PC-3 (cell line): ENCODE results near the gene RNF11. TPM values are rescaled to one million over a fixed set of nuclear protein-coding genes. Genes with fewer than 3 reads are reported as not detected.

Experiments used
- ATAC-seq: fragments of 200-7000 bp; cut with Tn5 transposase; 2 replicates; pipeline ENCODE4 v1.9.1; 2020; ENCODE audit warnings: mild to moderate bottlenecking, moderate library complexity
- BruUV-seq: library from RNA; stranded (reverse); fragments of 400-500 nt; replicated peaks from 2 replicates; lab custom pipeline; 2021; lab: Mats Ljungman, UMichigan
- CTCF ChIA-PET: fragments of 300-600 bp; sonication (Branson Sonifier 250); formaldehyde crosslinking; loops from one replicate; lab custom pipeline; 2022; ENCODE audit warnings: antibody characterized with exemption; lab: Charles Lee
- POLR2A ChIA-PET: fragments of 300-600 bp; sonication (Branson Sonifier 250); formaldehyde crosslinking; loops from one replicate; lab custom pipeline; 2022; ENCODE audit warnings: antibody characterized with exemption; ENCODE audit not compliant: unreplicated experiment; lab: Charles Lee
- DNase-seq: peaks from one replicate; pipeline ENCODE4 v3.0.0-alpha.2; 2015
- H2AFZ ChIP-seq: fragments of 300-600 bp; sonication (generic); 2 replicates; pipeline ENCODE4 v1.6.0; 2016; ENCODE audit warnings: antibody characterized with exemption, low read length
- H3F3A ChIP-seq: fragments of 300-600 bp; sonication (generic); one replicate; pipeline ENCODE4 v1.6.0; 2017; ENCODE audit warnings: antibody characterized with exemption, low read length, control low read depth, mild to moderate bottlenecking; ENCODE audit not compliant: unreplicated experiment
- H3K27ac ChIP-seq: fragments of 300-600 bp; sonication (generic); 2 replicates; pipeline ENCODE4 v1.5.1; 2016; ENCODE audit warnings: mild to moderate bottlenecking, low read length
- H3K27me3 ChIP-seq: fragments of 300-600 bp; sonication (generic); 2 replicates; pipeline ENCODE4 v1.6.1; 2016; ENCODE audit warnings: low read length, mixed read lengths
- H3K36me3 ChIP-seq: fragments of 300-600 bp; sonication (generic); 2 replicates; pipeline ENCODE4 v1.6.1; 2016; ENCODE audit warnings: low read depth, mixed run types, low read length, mixed read lengths
- H3K4me1 ChIP-seq: fragments of 300-600 bp; sonication (generic); 2 replicates; pipeline ENCODE4 v1.5.1; 2016; ENCODE audit warnings: low read length; ENCODE audit not compliant: insufficient read depth
- H3K4me2 ChIP-seq: fragments of 300-600 bp; sonication (generic); 2 replicates; pipeline ENCODE4 v1.6.0; 2016; ENCODE audit warnings: low read length
- H3K4me3 ChIP-seq: fragments of 300-600 bp; sonication (generic); 2 replicates; pipeline ENCODE4 v1.5.1; 2016; ENCODE audit warnings: mild to moderate bottlenecking, low read length, mixed read lengths
- H3K79me2 ChIP-seq: fragments of 300-600 bp; sonication (generic); 2 replicates; pipeline ENCODE4 v1.6.1; 2017; ENCODE audit warnings: low read length, mixed read lengths
- H3K9ac ChIP-seq: fragments of 300-600 bp; sonication (generic); 2 replicates; pipeline ENCODE4 v1.6.0; 2016; ENCODE audit warnings: mild to moderate bottlenecking, low read length
- H3K9me2 ChIP-seq: fragments of 300-600 bp; sonication (generic); replicated peaks from 2 replicates; pipeline ENCODE4 v1.6.1; 2016; ENCODE audit warnings: mixed run types, low read length, mixed read lengths
- H3K9me3 ChIP-seq: fragments of 300-600 bp; sonication (generic); 2 replicates; pipeline ENCODE4 v1.6.1; 2016; ENCODE audit warnings: low read length, mixed read lengths
- H4K20me1 ChIP-seq: fragments of 300-600 bp; sonication (generic); 2 replicates; pipeline ENCODE4 v1.6.1; 2016; ENCODE audit warnings: low read length, mixed read lengths
- EZH2 ChIP-seq: fragments of 300-600 bp; sonication (generic); IDR thresholded peaks from one replicate; pipeline ENCODE4 v1.6.1; 2017; ENCODE audit warnings: antibody characterized with exemption, mild to moderate bottlenecking, low read length; ENCODE audit not compliant: unreplicated experiment
- EZH2phosphoT487 ChIP-seq: fragments of 300-600 bp; sonication (generic); IDR thresholded peaks from 2 replicates; pipeline ENCODE4 v1.6.1; 2018; ENCODE audit warnings: mild to moderate bottlenecking, antibody characterized with exemption, low read length, borderline replicate concordance
- intact Hi-C: fragments of 100-400 bp; cut with micrococcal nuclease; formaldehyde crosslinking; loops from 2 replicates; pipeline ENCODE4 v1.9.0; 2023
- total RNA-seq: library from RNA; depleted of rRNA; stranded (reverse); fragments of >200 nt; gene quantifications from 2 replicates; pipeline ENCODE4 v1.2.3, GENCODE V29; 2014
- TF ChIP-seq, protein P1 (sequence below): fragments of 300-600 bp; sonication (generic); conservative IDR thresholded peaks from 2 replicates; pipeline ENCODE4 v1.5.1; 2017; ENCODE audit warnings: antibody characterized with exemption, low read depth, mild to moderate bottlenecking, low read length

The RNF11 gene
- total RNA-seq, 1 experiment from 2014 or later = 169 TPM

DNA sequence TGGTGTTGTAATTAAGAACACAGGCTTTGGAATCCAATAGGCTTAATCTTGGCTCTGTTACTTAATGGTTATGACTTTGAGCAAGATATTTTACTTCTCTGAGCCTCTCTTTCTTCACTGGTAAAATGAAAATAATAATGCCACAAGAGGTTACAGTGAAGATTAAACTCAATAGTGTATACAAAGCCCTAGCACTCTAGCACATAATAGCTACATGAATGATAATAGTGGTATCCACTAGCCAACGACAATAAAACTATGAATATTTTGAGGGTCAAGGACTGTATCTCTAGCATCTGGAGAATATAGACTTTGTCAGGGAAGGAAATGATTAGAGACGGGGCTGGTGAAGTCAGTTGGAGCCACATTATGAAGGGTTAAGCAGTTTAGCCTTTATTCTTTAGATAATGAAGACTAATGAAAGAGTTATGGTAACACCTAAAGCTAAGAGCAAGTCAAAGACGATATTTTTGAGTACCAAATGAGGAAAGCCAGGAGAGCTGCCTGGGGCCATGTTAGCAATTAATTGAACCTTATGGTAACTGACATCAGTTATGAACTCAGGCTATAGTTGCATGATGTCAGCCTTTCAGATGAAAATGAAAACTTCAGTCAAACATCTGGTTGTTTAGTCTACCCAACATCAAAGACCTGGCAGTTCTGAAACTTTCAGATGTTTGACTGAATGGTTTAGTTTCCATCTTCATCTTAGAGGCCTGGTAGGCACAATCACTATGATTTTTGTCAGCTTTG lies 32.8 kb upstream of the RNF11 start:
- Histone ChIP-seq H3K9ac (no peak overlapping the region), H3K4me1 (no peaks in the 10 kb centered on the region), H3K27me3 (no peaks in the 10 kb centered on the region), H2AFZ (no peak overlapping the region), H4K20me1 (no peaks in the 10 kb centered on the region), H3K4me2 (no peak overlapping the region), H3K79me2 (no peaks in the 10 kb centered on the region), H3K9me3 (no peaks in the 10 kb centered on the region), H3K9me2 (no peaks in the 10 kb centered on the region), H3K36me3 (no peaks in the 10 kb centered on the region), H3K4me3 (no peak overlapping the region), H3K27ac (no peak overlapping the region), H3F3A (no peaks in the 10 kb centered on the region)
- no peak for TF ChIP-seq EZH2
- TF ChIP-seq, protein P1, sequence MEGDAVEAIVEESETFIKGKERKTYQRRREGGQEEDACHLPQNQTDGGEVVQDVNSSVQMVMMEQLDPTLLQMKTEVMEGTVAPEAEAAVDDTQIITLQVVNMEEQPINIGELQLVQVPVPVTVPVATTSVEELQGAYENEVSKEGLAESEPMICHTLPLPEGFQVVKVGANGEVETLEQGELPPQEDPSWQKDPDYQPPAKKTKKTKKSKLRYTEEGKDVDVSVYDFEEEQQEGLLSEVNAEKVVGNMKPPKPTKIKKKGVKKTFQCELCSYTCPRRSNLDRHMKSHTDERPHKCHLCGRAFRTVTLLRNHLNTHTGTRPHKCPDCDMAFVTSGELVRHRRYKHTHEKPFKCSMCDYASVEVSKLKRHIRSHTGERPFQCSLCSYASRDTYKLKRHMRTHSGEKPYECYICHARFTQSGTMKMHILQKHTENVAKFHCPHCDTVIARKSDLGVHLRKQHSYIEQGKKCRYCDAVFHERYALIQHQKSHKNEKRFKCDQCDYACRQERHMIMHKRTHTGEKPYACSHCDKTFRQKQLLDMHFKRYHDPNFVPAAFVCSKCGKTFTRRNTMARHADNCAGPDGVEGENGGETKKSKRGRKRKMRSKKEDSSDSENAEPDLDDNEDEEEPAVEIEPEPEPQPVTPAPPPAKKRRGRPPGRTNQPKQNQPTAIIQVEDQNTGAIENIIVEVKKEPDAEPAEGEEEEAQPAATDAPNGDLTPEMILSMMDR = no peak
- TF ChIP-seq EZH2phosphoT487 = no peak
- intact Hi-C loops = no loop called here
- DNase-seq = no peak
- ChIA-PET POLR2A (no interaction called here), CTCF (no interaction called here)
- no TSS peak for BruUV-seq
- no peak for ATAC-seq

DNA sequence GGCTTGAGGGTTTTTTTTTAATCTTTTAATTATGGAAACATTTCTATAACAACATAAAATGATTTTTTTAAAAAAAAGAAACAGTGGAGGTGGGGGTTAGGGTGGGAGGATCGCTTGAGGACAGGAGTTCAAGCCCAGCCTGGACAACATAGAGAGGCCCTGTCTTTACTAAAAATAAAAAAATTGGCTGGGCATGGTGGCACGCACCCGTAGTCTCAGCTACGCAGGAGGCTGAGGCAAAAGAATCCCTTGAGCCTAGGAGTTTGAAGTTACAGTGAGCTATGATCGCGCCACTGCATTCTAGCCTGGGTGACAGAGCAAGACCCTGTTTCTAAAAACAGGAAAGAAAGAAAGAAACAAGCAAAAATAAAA lies 32.2 kb upstream of the RNF11 start:
- Histone ChIP-seq H3K9me3 (no peaks in the 10 kb centered on the region), H3K27ac (no peak overlapping the region), H3F3A (no peaks in the 10 kb centered on the region), H3K9ac (no peak overlapping the region), H4K20me1 (no peaks in the 10 kb centered on the region), H3K36me3 (no peaks in the 10 kb centered on the region), H3K4me1 (no peaks in the 10 kb centered on the region), H3K27me3 (no peaks in the 10 kb centered on the region), H3K4me2 (no peak overlapping the region), H2AFZ (no peak overlapping the region), H3K9me2 (no peaks in the 10 kb centered on the region), H3K79me2 (no peaks in the 10 kb centered on the region), H3K4me3 (no peak overlapping the region)
- ATAC-seq (no peak), DNase-seq (no peak)
- POLR2A ChIA-PET = no interaction called here
- intact Hi-C loops = no loop called here
- TF ChIP-seq, protein P1 = no peak
- TF ChIP-seq EZH2phosphoT487 = no peak
- TF ChIP-seq EZH2 = no peak
- no TSS peak for BruUV-seq
- CTCF ChIA-PET = no interaction called here

- peaks cover 13% of the 10 kb centered on the region for H3K4me1 ChIP-seq
- no peaks in the 10 kb centered on the region for H3F3A ChIP-seq
- no peaks in the 10 kb centered on the region for H3K9me2 ChIP-seq
- no peak for ATAC-seq
- H3K9ac ChIP-seq = no peak overlapping the region
- no peak overlapping the region for H3K27ac ChIP-seq
- H3K4me3 ChIP-seq = no peak overlapping the region
- H3K4me2 ChIP-seq = no peak overlapping the region
- TF ChIP-seq EZH2 (no peak), EZH2phosphoT487 (no peak)
- TF ChIP-seq, protein P1 = no peak
- intact Hi-C loops = no loop called here
- no peaks in the 10 kb centered on the region for H3K9me3 ChIP-seq
- H2AFZ ChIP-seq = no peak overlapping the region
- H4K20me1 ChIP-seq = no peaks in the 10 kb centered on the region
- H3K79me2 ChIP-seq = no peaks in the 10 kb centered on the region
- H3K36me3 ChIP-seq = no peaks in the 10 kb centered on the region
- ChIA-PET CTCF (no interaction called here), POLR2A (no interaction called here)
- DNase-seq = no peak
- BruUV-seq = no TSS peak
- H3K27me3 ChIP-seq = no peaks in the 10 kb centered on the region
These were observed 26.0 kb upstream of the RNF11 start for GRCh38 chr1:51210055-51210454.
